ENCODE measurements around the gene SLC29A1.

DNA sequence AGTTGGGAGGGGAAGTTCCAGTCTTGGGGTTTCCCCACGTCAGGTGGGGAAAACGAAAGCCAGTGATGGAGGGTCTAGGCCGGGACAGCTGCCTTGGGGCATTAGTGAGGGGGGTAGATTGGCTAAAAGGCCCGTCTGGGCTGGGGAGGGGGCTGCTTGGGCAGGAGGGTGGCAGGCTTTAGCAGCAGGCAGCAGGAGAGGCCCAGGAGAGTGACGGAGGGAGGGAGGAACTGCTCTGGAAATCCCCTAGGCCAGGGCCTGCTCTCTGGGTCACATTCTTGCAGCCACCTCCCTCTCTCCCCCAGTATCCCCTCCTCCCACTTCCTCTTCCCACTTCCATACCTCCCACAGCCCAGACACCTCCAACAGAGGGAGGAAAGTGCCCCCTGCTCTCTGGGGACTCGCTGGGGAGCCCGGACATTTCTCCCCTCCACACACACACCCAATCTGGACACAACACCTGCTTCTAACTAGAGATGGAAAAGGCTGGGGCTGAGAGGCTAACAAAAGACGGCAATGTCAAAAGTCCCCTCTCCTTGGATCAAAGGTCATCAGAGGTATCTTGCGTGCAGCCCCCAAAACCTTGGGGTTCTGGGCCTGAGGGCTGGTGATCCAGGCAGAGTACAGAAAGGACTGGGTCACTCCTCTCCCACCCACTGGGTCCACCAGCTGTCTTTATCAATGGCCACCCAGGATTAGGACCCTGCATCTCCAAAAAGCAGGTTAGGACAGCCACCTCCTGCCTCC is 40.1 kb downstream of the SLC29A1 start:
- TF ChIP-seq, protein P1, sequence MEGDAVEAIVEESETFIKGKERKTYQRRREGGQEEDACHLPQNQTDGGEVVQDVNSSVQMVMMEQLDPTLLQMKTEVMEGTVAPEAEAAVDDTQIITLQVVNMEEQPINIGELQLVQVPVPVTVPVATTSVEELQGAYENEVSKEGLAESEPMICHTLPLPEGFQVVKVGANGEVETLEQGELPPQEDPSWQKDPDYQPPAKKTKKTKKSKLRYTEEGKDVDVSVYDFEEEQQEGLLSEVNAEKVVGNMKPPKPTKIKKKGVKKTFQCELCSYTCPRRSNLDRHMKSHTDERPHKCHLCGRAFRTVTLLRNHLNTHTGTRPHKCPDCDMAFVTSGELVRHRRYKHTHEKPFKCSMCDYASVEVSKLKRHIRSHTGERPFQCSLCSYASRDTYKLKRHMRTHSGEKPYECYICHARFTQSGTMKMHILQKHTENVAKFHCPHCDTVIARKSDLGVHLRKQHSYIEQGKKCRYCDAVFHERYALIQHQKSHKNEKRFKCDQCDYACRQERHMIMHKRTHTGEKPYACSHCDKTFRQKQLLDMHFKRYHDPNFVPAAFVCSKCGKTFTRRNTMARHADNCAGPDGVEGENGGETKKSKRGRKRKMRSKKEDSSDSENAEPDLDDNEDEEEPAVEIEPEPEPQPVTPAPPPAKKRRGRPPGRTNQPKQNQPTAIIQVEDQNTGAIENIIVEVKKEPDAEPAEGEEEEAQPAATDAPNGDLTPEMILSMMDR (IDR thresholded peaks at IDR 0.05), result no peak
- no peak for TF ChIP-seq POLR2A (IDR thresholded peaks at IDR 0.05)
- no peak for TF ChIP-seq POLR2AphosphoS5 (IDR thresholded peaks at IDR 0.05)

Data from prostate gland (tissue), 2 donors.